Pons (tissue), 1 donor: ENCODE data around the gene CCT2.

ENCODE experiments used
- DNase-seq: peaks from one replicate; pipeline ENCODE4 v3.0.0-alpha.2; 2016; ENCODE audit warnings: low spot score

The CCT2 gene

DNA sequence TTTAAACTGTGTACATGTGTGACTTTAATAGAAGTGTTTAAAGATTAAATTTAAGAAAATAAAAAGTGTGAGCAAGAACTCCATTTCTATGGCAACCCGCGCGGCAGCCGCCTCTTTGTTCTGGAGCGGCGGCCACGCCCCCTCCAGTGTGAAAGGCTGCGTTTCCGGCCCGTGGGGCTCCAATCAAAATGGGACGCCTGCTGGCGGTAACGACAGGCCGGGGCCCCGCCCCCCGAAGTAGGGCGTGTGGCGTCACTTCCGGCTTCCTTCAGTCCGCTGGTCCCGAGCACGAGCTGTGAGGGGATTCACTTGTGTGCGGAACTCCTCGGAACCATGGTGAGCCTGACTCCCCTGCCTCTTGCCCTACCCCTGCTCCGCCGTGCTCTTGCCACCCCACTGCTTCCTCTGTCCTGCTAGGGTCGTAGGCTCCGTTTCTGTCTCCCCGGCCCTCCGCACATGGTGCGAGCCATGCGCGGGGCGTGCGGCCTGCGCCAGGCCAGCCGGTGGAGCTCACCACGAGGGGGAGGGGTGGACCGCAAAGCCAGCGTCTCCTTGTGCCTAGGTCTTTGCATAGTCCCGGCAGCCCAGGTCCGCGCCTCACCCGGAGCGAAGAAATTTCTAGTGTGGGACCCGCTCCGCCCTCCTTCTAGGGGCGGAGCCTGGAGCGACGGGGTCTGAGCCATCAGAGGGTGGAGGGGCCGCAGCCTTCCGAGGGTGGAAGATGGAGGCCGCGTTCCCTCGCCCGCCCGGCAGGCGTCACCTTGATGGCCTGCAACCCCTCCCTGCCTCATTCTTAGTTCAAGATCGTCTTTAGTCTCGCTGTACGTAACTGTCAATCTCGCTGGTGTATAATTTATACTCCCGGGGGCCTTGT lies at the start of gene CCT2:
Gene CCT2, plus strand, starts transcription at position 271 of the 874 bp plus-strand sequence. Its CDS starts 63 bp downstream, at position 334.
- DNase-seq = peak; percentile 96

GRCh38 chr12:69540987-69541386 lies 44.3 kb upstream of the CCT2 start:
- no peak for DNase-seq

DNA sequence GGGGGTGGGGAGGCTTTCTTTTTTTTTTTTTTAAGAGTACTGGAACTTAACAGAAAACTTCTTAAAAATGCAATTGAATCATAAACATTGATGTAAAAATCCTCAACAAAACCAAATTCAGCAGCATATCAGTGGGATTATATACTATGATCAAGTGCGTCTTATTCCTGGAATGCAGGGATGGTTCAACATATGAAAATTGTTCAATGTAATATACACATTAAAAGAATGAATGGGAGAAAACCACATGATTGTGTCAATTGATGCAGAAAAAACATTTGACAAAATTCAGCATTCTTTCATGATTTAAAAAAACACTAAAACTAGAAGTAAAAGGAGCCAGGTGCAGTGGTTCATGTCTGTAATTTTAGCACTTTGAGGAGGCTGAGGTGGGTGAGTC lies 41.2 kb upstream of the CCT2 start:
- no peak for DNase-seq

DNA sequence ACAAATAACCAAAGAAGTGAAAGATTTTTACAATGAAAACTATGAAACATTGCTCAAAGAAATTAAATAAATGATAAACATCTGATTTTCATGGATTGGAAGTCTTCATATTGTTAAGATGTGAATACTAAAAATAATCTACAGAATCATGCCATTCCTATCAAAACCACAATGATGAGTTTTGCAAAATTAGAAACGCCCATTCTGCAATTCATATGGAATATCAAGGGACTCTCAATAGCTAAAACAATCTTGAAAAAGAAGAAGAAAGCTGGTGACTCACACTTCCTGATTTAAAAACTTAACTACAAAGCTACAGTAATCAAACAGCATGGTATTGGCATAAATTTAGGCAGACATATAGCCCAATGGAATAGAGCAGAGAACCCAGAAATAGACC lies 40.2 kb upstream of the CCT2 start:
- no peak for DNase-seq

DNA sequence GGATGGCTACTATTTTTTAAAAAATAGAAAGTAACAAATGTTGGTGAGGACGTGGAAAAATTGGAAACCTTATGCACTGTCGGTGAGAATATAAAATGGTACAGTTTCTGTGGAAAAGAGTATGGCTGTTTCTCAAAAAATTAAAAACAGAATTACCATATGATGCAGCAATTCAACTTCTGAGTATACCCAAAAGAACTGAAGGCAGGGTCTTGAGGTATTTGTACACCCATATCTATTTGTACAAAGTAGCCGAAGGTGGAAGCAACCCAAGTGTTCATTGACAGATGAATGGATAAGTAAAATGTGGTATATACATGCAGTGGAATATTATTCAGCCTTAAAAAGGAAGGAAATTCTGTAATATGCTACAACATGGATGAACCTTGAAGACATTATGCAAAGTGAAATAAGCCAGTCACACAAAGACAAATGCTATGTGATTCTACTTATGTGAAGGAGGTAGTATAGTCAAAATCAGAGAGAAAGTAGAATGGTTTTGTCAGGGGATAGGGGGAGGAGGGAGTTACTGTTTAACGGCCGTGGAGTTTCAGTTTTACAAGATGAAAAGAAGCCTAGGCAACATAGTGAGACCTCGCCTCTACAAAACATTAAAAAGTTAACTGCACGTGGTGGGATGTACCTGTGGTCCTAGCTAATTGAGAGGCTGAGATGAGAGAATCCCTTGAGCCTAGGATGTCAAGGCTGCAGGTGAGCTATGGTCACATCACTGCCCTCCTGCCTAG lies 38.4 kb upstream of the CCT2 start:
- DNase-seq = no peak

DNA sequence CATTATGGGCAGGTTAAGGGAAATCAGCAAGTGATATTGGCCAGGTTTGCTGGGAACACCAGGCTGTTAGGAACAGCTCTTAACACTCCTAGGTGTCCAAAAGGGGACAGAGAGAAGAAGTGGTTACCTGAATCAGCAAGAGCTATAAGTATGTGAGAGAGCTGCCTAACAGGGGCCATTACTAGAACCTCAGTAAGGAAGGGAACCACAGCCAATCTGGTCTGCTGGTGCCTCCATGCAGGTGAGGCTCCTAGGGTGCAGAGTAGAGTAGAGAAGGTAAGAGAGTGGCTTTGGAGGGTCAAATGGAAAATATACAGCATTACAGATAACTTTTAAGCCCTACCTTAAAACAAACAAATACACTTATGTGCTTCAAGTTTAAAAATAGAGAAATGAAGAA lies 36.6 kb upstream of the CCT2 start:
- DNase-seq = no peak

- no peak for DNase-seq
Measured at GRCh38 chr12:69550569-69551350, 34.5 kb upstream of the CCT2 start.

DNA sequence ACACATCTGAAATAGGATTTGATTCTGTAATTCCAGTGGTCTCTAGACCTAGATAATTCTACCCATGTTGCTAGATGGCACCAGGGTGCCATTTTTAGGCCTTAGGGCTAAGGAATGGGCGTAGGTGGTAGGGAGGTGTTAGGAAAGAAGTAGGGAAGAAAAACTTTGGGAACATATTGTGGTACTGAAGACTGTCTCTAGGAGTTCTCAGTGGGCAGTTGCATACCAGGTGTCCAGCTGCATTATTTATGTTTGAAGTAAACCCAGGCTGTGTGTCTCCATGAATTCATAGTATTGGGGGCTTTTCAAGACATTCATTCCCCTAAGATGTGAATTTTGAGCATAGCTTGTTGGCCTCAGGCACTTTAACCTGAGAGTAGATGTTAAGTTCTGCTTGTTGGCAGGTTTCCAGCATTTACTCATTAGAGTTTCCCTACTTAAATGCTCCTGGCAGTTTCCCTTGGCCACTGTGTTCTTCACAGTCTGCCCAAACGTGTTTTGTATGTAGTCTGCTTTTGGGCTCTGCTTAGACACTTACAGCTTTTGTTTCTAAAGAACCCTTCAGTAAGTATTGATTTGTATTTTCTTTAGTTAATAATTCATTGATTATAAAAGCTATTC lies 31.5 kb upstream of the CCT2 start:
- DNase-seq = peak; percentile 35

DNA sequence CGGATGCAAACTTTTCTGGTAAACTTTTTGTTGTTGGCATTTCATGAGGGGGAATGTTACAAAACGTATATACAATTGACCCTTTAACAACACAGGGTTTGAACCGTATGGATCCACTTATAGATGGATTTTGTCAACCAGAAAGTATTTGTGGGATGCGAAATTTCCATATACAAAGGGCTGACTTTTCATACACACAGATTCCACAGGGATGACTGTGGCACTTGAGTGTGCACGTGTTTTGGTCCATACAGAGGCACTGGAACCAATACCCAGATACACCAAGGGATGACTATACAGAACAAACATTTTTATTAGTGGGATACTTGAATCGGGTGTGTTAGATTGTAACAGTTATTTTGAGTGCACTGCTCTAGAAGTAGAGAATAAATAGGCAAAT lies 29.8 kb upstream of the CCT2 start:
- DNase-seq = no peak

DNA sequence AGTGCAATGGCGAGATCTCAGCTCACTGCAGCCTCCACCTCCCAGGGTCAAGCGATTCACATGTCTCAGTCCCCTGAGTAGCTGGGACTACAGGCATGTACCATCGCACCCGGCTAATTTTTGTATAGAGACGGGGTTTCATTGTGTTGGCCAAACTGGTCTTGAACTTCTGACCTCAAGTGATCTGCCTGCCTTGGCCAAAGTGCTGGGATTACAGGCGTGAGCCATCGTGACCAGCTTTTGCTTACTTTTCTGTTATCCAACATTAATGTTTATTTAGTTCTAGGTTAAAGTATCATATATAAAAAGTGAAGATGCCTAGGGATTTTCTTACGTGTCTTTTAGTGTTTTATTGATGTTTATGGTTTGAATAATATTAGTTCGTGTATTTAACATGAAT lies 28.9 kb upstream of the CCT2 start:
- DNase-seq = no peak

- DNase-seq = no peak
Measured at GRCh38 chr12:69563166-69563762, 22.0 kb upstream of the CCT2 start.

GRCh38 chr12:69566603-69567002 lies 18.7 kb upstream of the CCT2 start:
- DNase-seq = no peak

DNA sequence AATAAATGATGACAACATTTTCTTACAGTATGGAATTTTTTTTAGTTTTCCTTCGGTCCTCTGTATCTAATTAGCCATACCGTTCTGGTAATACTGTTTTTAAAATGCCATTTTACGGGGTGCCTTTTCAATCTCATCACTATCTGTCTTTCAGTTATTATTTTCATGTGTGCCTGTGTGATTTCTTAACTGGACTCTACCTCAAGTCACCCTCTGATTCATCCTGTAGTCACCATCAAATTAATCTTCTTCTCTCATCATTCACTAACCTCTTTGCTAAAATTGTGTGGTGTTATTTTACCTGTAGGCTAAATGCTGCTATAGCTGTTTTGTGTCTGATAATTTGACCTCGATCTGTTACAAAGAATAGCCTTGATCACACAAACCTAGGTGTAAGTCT lies 16.0 kb upstream of the CCT2 start:
- DNase-seq = no peak

- no peak for DNase-seq
Measured at GRCh38 chr12:69570000-69570516, 15.2 kb upstream of the CCT2 start.

DNA sequence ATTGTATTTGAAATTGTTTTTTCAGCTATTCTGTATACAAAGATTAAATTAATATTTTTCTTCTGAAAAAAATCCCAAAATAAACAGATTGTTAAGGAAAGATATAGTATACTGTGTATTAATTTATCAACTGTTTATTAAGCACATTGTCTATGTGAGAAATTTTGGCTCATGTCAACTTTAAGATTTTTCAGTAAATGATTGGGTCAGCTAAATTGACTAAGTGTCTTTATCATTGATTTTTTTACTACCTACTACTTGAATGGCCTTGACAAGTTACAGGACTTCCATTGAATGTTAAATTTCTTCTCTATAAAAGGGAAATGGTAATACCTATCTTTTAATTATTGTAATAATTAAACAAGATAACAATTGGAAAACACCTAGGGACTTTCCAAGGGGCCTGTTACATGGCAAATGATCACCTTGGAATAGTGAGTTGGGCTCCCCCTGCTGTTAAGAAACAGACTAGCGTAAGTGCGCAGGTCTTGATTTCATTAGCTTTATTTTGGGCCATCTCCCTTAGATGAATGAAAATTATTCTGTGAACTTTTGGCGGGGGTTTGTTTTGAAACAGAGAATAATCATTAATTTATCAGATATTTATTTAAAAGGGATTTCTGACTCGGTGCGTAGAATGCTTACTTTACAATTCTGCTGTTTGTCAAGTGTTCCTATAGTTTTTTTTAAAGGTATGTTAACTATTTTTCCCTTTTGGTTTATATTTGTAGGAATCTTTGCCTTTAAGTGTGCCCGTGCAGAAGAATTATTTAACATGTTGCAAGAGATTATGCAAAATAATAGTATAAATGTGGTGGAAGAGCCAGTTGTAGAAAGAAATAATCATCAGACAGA lies 14.5 kb upstream of the CCT2 start:
- DNase-seq = peak; percentile 64

DNA sequence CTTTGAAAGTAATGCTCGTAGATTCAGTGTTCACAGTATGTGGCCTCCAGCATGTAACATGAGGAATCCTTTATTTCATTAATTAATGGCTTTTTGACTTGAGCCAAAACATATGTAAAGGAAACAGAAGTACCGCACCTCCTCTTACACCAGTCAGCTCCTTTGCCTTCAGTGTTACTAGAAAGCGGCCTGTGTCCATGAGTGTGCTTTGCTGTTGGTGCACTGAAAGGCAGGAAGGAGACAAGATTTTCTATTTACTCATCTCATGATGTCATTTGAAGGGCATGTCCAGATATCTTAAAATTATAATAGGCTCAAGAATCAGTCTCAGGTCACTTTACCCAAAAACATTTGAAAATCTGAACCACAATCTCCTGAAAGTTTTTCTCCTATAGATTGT lies 9.9 kb upstream of the CCT2 start:
- no peak for DNase-seq

- no peak for DNase-seq
Measured at GRCh38 chr12:69578283-69578682, 7.0 kb upstream of the CCT2 start.

DNA sequence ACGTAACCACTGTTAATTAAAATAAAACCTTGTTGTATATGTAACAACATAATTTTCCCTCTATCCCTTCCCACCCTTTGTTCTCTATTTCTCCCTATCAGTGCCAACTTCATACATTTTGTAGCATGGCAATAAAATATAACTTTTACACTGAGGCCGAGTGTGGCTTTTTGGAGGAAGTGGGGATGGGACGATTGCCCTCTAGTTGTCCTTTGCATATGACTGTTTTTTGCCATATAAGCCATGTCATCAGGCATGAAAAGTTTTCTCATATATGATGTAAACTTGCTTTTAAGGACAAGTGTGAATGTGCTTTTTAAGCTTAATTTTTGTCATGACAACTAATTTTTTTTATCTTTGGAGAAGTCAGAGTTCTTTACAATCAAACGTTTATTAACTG lies 6.2 kb upstream of the CCT2 start:
- no peak for DNase-seq

DNA sequence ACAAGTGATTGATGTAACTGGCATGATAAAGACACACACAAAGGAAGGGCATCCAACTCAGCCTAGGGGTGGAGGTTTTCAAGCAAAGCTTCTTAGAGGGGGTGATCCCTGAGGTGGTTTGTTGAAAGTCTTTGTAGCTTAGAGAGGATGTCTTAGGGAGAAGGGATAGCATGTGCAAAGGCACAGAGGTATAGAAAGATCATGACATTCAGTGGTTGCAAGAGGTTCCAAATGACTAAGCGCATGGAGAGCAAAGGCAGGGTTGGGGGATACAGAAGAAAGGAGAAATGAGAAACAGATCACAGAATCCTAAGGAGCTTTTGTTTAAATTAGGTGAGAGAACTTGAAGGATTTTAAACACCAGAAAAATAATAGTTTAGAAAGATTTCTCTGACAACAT lies 5.2 kb upstream of the CCT2 start:
- no peak for DNase-seq

DNA sequence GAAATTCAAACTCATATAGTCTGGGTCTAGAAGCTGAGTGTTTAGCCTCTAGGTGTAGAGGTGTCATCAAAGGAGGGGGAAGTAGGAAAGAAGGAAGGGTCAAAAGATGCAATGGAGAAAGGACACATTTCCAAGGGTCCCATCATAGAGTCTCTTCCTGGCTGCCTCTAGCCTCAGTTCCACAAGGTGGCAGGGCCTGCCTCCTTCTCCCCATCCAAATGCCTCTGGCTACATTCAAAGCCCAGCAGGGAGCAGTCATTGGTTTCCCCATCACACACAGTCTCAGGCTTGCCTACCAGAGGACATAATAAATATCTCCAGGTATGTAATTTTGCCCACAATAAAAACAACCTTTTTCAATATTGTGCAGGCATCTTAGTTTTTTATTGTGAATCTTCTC lies 2.1 kb upstream of the CCT2 start:
- no peak for DNase-seq

- no peak for DNase-seq
Measured at GRCh38 chr12:69588527-69588926, 3.3 kb downstream of the CCT2 start.
